Tibial nerve (tissue), 4 donors: ENCODE data around the gene PAM16.

Experiments used
- CTCF ChIP-seq, 5 experiments: fragments of 200-600 bp in 3 of 5; fragments of 450-650 bp in 2 of 5; sonication (generic) in 3 of 5; IDR thresholded peaks; one replicate each; pipeline ENCODE4 v1.5.1; 2016 to 2019; ENCODE audit warnings: antibody characterized with exemption in 5 of 5, mild to moderate bottlenecking in 3 of 5, moderate library complexity in 2 of 5
- EP300 ChIP-seq, 2 donors: sonication (generic); formaldehyde crosslinking; IDR thresholded peaks; one replicate each; pipeline ENCODE4 v1.6.1; 2017; ENCODE audit warnings: antibody characterized with exemption in 2 of 2, mild to moderate bottlenecking in 1 of 2
- POLR2A ChIP-seq, 2 donors: fragments of 450-650 bp; IDR thresholded peaks; one replicate each; pipeline ENCODE4 v1.6.1; 2017; ENCODE audit warnings: antibody characterized with exemption in 2 of 2, mild to moderate bottlenecking in 2 of 2, moderate library complexity in 2 of 2

- TF ChIP-seq POLR2A (IDR thresholded peaks at IDR 0.05) (no peak), CTCF (IDR thresholded peaks at IDR 0.05) (no peak), EP300 (IDR thresholded peaks at IDR 0.05) (no peak)
These were observed 21.6 kb upstream of the PAM16 start for GRCh38 chr16:4372578-4373355.
